Measurements from ENCODE around the gene CDHR3. TPM values are rescaled to one million over a fixed set of nuclear protein-coding genes. Genes with fewer than 3 reads are reported as not detected.
"Not testable (repeated sequence)": the region's sequence is repeated elsewhere in the genome, so short reads cannot be mapped to it uniquely, and the experiment has no call there.

Gene CDHR3
- total RNA-seq, 2 experiments from 2014 or later, result 0.57 to 0.85 TPM

GRCh38 chr7:105940109-105940508 is 23.0 kb upstream of the CDHR3 start:
- ChIA-PET CTCF (no interaction called here), POLR2A (no interaction called here)
- no peaks in the 10 kb centered on the region for H3K36me3 Mint-ChIP-seq
- H3K27ac Mint-ChIP-seq, result no peak overlapping the region
- no peaks in the 10 kb centered on the region for H3K9me3 Mint-ChIP-seq
- DNase-seq, result no peak
- no peaks in the 10 kb centered on the region for H3K4me1 Mint-ChIP-seq (ENCODE audit: low read depth)
- intact Hi-C loops (cut with micrococcal nuclease), result no loop called here
- H3K27me3 Mint-ChIP-seq, result no peaks in the 10 kb centered on the region
- no peak overlapping the region for H3K4me3 Mint-ChIP-seq

- H3K4me3 Mint-ChIP-seq, result no peak overlapping the region
- H3K9me3 Mint-ChIP-seq, result no peaks in the 10 kb centered on the region
- no peaks in the 10 kb centered on the region for H3K27me3 Mint-ChIP-seq
- no peaks in the 10 kb centered on the region for H3K4me1 Mint-ChIP-seq (ENCODE audit: low read depth)
- intact Hi-C loops (cut with micrococcal nuclease), result no loop called here
- H3K36me3 Mint-ChIP-seq, result no peaks in the 10 kb centered on the region
- no peak overlapping the region for H3K27ac Mint-ChIP-seq
- DNase-seq, result no peak
- ChIA-PET POLR2A (no interaction called here), CTCF (no interaction called here)
Observed at GRCh38 chr7:105941596-105941995, 21.5 kb upstream of the CDHR3 start.

- no peaks in the 10 kb centered on the region for H3K27me3 Mint-ChIP-seq
- no peak overlapping the region for H3K27ac Mint-ChIP-seq
- H3K36me3 Mint-ChIP-seq, result no peaks in the 10 kb centered on the region
- no peak for DNase-seq
- no peaks in the 10 kb centered on the region for H3K9me3 Mint-ChIP-seq
- POLR2A ChIA-PET, result no interaction called here
- H3K4me3 Mint-ChIP-seq, result no peak overlapping the region
- intact Hi-C loops (cut with micrococcal nuclease), result no loop called here
- CTCF ChIA-PET, result no interaction called here
- H3K4me1 Mint-ChIP-seq (ENCODE audit: low read depth), result no peaks in the 10 kb centered on the region
Observed at GRCh38 chr7:105943486-105943885, 19.6 kb upstream of the CDHR3 start.

GRCh38 chr7:105945848-105946247 is 17.2 kb upstream of the CDHR3 start:
- ChIA-PET CTCF (no interaction called here), POLR2A (no interaction called here)
- no peak for DNase-seq
- intact Hi-C loops (cut with micrococcal nuclease), result no loop called here
- Mint-ChIP-seq H3K9me3 (peaks cover 4% of the 10 kb centered on the region), H3K36me3 (no peaks in the 10 kb centered on the region), H3K27ac (no peak overlapping the region), H3K4me1 (ENCODE audit: low read depth) (no peaks in the 10 kb centered on the region), H3K4me3 (no peak overlapping the region), H3K27me3 (no peaks in the 10 kb centered on the region)

- H3K9me3 Mint-ChIP-seq, result peaks cover 21% of the 10 kb centered on the region
- H3K27ac Mint-ChIP-seq, result no peak overlapping the region
- ChIA-PET POLR2A (no interaction called here), CTCF (interaction anchor here (0.7 to 1.0 kb wide), 2 partner anchors 380 to 790 kb away, joined by 3 read pairs; no protein-coding TSS in a partner anchor)
- DNase-seq, result no peak
- intact Hi-C loops (cut with micrococcal nuclease), result no loop called here
- H3K27me3 Mint-ChIP-seq, result no peaks in the 10 kb centered on the region
- H3K4me3 Mint-ChIP-seq, result no peak overlapping the region
- H3K4me1 Mint-ChIP-seq (ENCODE audit: low read depth), result no peaks in the 10 kb centered on the region
- peaks cover 8% of the 10 kb centered on the region for H3K36me3 Mint-ChIP-seq
Observed at GRCh38 chr7:105951597-105951996, 11.5 kb upstream of the CDHR3 start.

- no peak overlapping the region for H3K27ac Mint-ChIP-seq
- H3K36me3 Mint-ChIP-seq, result peaks cover 8% of the 10 kb centered on the region
- H3K9me3 Mint-ChIP-seq, result peaks cover 21% of the 10 kb centered on the region
- ChIA-PET CTCF (no interaction called here), POLR2A (no interaction called here)
- intact Hi-C loops (cut with micrococcal nuclease), result no loop called here
- no peaks in the 10 kb centered on the region for H3K27me3 Mint-ChIP-seq
- DNase-seq, result no peak
- no peak overlapping the region for H3K4me3 Mint-ChIP-seq
- no peaks in the 10 kb centered on the region for H3K4me1 Mint-ChIP-seq (ENCODE audit: low read depth)
Observed at GRCh38 chr7:105952917-105953595, 10.0 kb upstream of the CDHR3 start.

- intact Hi-C loops (cut with micrococcal nuclease), result no loop called here
- Mint-ChIP-seq H3K27me3 (no peaks in the 10 kb centered on the region), H3K4me3 (no peak overlapping the region), H3K36me3 (peaks cover 8% of the 10 kb centered on the region), H3K27ac (no peak overlapping the region), H3K4me1 (ENCODE audit: low read depth) (no peaks in the 10 kb centered on the region), H3K9me3 (peaks cover 17% of the 10 kb centered on the region)
- POLR2A ChIA-PET, result no interaction called here
- DNase-seq, result no peak
- CTCF ChIA-PET, result no interaction called here
Observed at GRCh38 chr7:105954711-105955110, 8.4 kb upstream of the CDHR3 start.

- DNase-seq; H3K27ac Mint-ChIP-seq; H3K36me3 Mint-ChIP-seq; POLR2A ChIA-PET; H3K27me3 Mint-ChIP-seq; H3K4me3 Mint-ChIP-seq; H3K4me1 Mint-ChIP-seq (ENCODE audit: low read depth); intact Hi-C loops (cut with micrococcal nuclease): not testable (repeated sequence)
- CTCF ChIA-PET, result interaction anchor here (0.6 to 1.0 kb wide), 2 partner anchors 26 to 195 kb away, joined by 3 read pairs; no protein-coding TSS in a partner anchor
- peaks cover 17% of the 10 kb centered on the region for H3K9me3 Mint-ChIP-seq
Observed at GRCh38 chr7:105955651-105956466, 7.2 kb upstream of the CDHR3 start.

GRCh38 chr7:105958012-105958411 is 5.1 kb upstream of the CDHR3 start:
- CTCF ChIA-PET, result no interaction called here
- Mint-ChIP-seq H3K27ac (no peak overlapping the region), H3K9me3 (peaks cover 2% of the 10 kb centered on the region), H3K27me3 (no peaks in the 10 kb centered on the region), H3K36me3 (no peaks in the 10 kb centered on the region), H3K4me1 (ENCODE audit: low read depth) (no peaks in the 10 kb centered on the region), H3K4me3 (no peak overlapping the region)
- POLR2A ChIA-PET, result no interaction called here
- no peak for DNase-seq
- intact Hi-C loops (cut with micrococcal nuclease), result no loop called here

GRCh38 chr7:105962353-105962752 is 711 bp upstream of the CDHR3 start:
- POLR2A ChIA-PET, result no interaction called here
- Mint-ChIP-seq H3K27me3 (no peaks in the 10 kb centered on the region), H3K4me3 (no peak overlapping the region), H3K27ac (no peak overlapping the region), H3K4me1 (ENCODE audit: low read depth) (no peaks in the 10 kb centered on the region), H3K9me3 (peaks cover 3% of the 10 kb centered on the region), H3K36me3 (no peaks in the 10 kb centered on the region)
- intact Hi-C loops (cut with micrococcal nuclease), result no loop called here
- CTCF ChIA-PET, result interaction anchor here (0.7 to 1.1 kb wide), 2 partner anchors 11 to 485 kb away, joined by 3 read pairs; no protein-coding TSS in a partner anchor
- DNase-seq, result no peak

GRCh38 chr7:105971845-105972244 is 8.8 kb downstream of the CDHR3 start:
- Mint-ChIP-seq H3K9me3 (peaks cover 3% of the 10 kb centered on the region), H3K27me3 (no peaks in the 10 kb centered on the region), H3K4me3 (no peak overlapping the region), H3K27ac (no peak overlapping the region), H3K4me1 (ENCODE audit: low read depth) (no peaks in the 10 kb centered on the region), H3K36me3 (no peaks in the 10 kb centered on the region)
- intact Hi-C loops (cut with micrococcal nuclease), result no loop called here
- ChIA-PET POLR2A (no interaction called here), CTCF (no interaction called here)
- no peak for DNase-seq

- intact Hi-C loops (cut with micrococcal nuclease), result no loop called here
- no peak overlapping the region for H3K4me3 Mint-ChIP-seq
- H3K36me3 Mint-ChIP-seq, result no peaks in the 10 kb centered on the region
- POLR2A ChIA-PET, result no interaction called here
- no peaks in the 10 kb centered on the region for H3K9me3 Mint-ChIP-seq
- DNase-seq, result no peak
- H3K4me1 Mint-ChIP-seq (ENCODE audit: low read depth), result no peaks in the 10 kb centered on the region
- no peaks in the 10 kb centered on the region for H3K27me3 Mint-ChIP-seq
- H3K27ac Mint-ChIP-seq, result no peak overlapping the region
- CTCF ChIA-PET, result interaction anchor here (1.0 kb wide), 1 partner anchor 9 kb away, joined by 3 read pairs; the partner anchor contains the start of gene CDHR3
Observed at GRCh38 chr7:105972276-105972675, 9.2 kb downstream of the CDHR3 start.

GRCh38 chr7:105974471-105974870 is 11.4 kb downstream of the CDHR3 start:
- no peaks in the 10 kb centered on the region for H3K4me1 Mint-ChIP-seq (ENCODE audit: low read depth)
- H3K27ac Mint-ChIP-seq, result no peak overlapping the region
- DNase-seq, result no peak
- ChIA-PET POLR2A (no interaction called here), CTCF (no interaction called here)
- intact Hi-C loops (cut with micrococcal nuclease), result no loop called here
- no peaks in the 10 kb centered on the region for H3K27me3 Mint-ChIP-seq
- no peaks in the 10 kb centered on the region for H3K9me3 Mint-ChIP-seq
- H3K4me3 Mint-ChIP-seq, result no peak overlapping the region
- H3K36me3 Mint-ChIP-seq, result no peaks in the 10 kb centered on the region

Measured in activated CD4-positive, alpha-beta memory T cell treated with anti-CD3 and anti-CD28 coated beads for 36 hours (primary cell).